Neural crest cell (in vitro differentiated cells): ENCODE measurements around the gene SBF1. TPM values are rescaled to one million over a fixed set of nuclear protein-coding genes. Genes with fewer than 3 reads are reported as not detected.

Source experiments
- DNase-seq: peaks from one replicate; pipeline ENCODE4 v3.0.0; 2021; ENCODE audit warnings: low read depth, mixed read lengths, low spot score
- H3K27ac Mint-ChIP-seq: one replicate; pipeline ENCODE4 v1.8.0; 2021; ENCODE audit warnings: mild to moderate bottlenecking, mixed read lengths; ENCODE audit not compliant: unreplicated experiment
- H3K27me3 Mint-ChIP-seq: 2 replicates; pipeline ENCODE4 v1.8.0; 2021; ENCODE audit warnings: low read depth, mild to moderate bottlenecking, mixed read lengths
- H3K36me3 Mint-ChIP-seq: 2 replicates; pipeline ENCODE4 v1.8.0; 2021; ENCODE audit warnings: low read depth, mild to moderate bottlenecking, mixed read lengths
- H3K4me1 Mint-ChIP-seq: 2 replicates; pipeline ENCODE4 v1.8.0; 2021; ENCODE audit warnings: mixed read lengths
- H3K4me3 Mint-ChIP-seq: one replicate; pipeline ENCODE4 v1.8.0; 2021; ENCODE audit warnings: mild to moderate bottlenecking, mixed read lengths
- H3K9me3 Mint-ChIP-seq: 2 replicates; pipeline ENCODE4 v1.8.0; 2021; ENCODE audit warnings: mixed read lengths
- CTCF ChIP-seq: fragments of 200-600 bp; sonication (generic); conservative IDR thresholded peaks from 2 replicates; pipeline ENCODE4 v1.5.0; 2021; ENCODE audit warnings: antibody characterized with exemption, mild to moderate bottlenecking
- total RNA-seq: library from RNA; stranded (reverse); gene quantifications from 2 replicates; pipeline ENCODE4 v1.2.1, GENCODE V29; 2021

The SBF1 gene
- total RNA-seq, 1 donor from 2014 or later = 130 TPM

GRCh38 chr22:50455201-50455600 is 19.6 kb downstream of the SBF1 start:
- Mint-ChIP-seq H3K9me3 (no peaks in the 10 kb centered on the region), H3K4me3 (no peak overlapping the region), H3K4me1 (peaks cover 5% of the 10 kb centered on the region)

GRCh38 chr22:50454556-50455075 is 20.2 kb downstream of the SBF1 start:
- Mint-ChIP-seq H3K9me3 (no peaks in the 10 kb centered on the region), H3K27ac (no peak overlapping the region), H3K4me3 (no peak overlapping the region), H3K4me1 (peaks cover 8% of the 10 kb centered on the region), H3K27me3 (no peaks in the 10 kb centered on the region), H3K36me3 (peaks cover 6% of the 10 kb centered on the region)
- no peak for TF ChIP-seq CTCF
- no peak for DNase-seq

More at GRCh38 chr22:50455201-50455600, 19.6 kb downstream of the SBF1 start:
- peaks cover 3% of the 10 kb centered on the region for H3K36me3 Mint-ChIP-seq
- H3K27ac Mint-ChIP-seq = no peak overlapping the region
- no peak for DNase-seq
- H3K27me3 Mint-ChIP-seq = no peaks in the 10 kb centered on the region
- no peak for TF ChIP-seq CTCF

- Mint-ChIP-seq H3K36me3 (peaks cover 12% of the 10 kb centered on the region), H3K9me3 (no peaks in the 10 kb centered on the region), H3K4me3 (no peak overlapping the region), H3K27ac (no peak overlapping the region), H3K4me1 (peaks cover 11% of the 10 kb centered on the region), H3K27me3 (peaks cover 3% of the 10 kb centered on the region)
- DNase-seq = no peak
- no peak for TF ChIP-seq CTCF
Observed at GRCh38 chr22:50452649-50453048, 22.2 kb downstream of the SBF1 start.

- no peak for DNase-seq
- H3K4me3 Mint-ChIP-seq = no peak overlapping the region
- TF ChIP-seq CTCF = no peak
- H3K9me3 Mint-ChIP-seq = no peaks in the 10 kb centered on the region
- H3K27me3 Mint-ChIP-seq = peaks cover 5% of the 10 kb centered on the region
- peaks cover 11% of the 10 kb centered on the region for H3K36me3 Mint-ChIP-seq
- H3K4me1 Mint-ChIP-seq = peaks cover 8% of the 10 kb centered on the region
- peak overlapping the region; percentile 75 for H3K27ac Mint-ChIP-seq
Observed at GRCh38 chr22:50447576-50448551, 27.0 kb downstream of the SBF1 start.

- peaks cover 8% of the 10 kb centered on the region for H3K27me3 Mint-ChIP-seq
Observed at GRCh38 chr22:50446708-50447575, 27.9 kb downstream of the SBF1 start.

More at GRCh38 chr22:50446708-50447575, 27.9 kb downstream of the SBF1 start:
- Mint-ChIP-seq H3K4me1 (peaks cover 5% of the 10 kb centered on the region), H3K9me3 (no peaks in the 10 kb centered on the region), H3K36me3 (peaks cover 11% of the 10 kb centered on the region), H3K27ac (no peak overlapping the region), H3K4me3 (no peak overlapping the region)
- no peak for TF ChIP-seq CTCF
- no peak for DNase-seq
